Erythroblast (primary cell): ENCODE data around the gene CYSTM1.

Experiments
- GATA1 ChIP-seq: IDR thresholded peaks from 2 replicates; pipeline ENCODE4 v1.6.1; 2011; ENCODE audit warnings: low read depth, mild to moderate bottlenecking, control low read depth, low read length, moderate library complexity
- POLR2A ChIP-seq: IDR thresholded peaks from 2 replicates; pipeline ENCODE4 v1.6.1; 2011; ENCODE audit warnings: mild to moderate bottlenecking, low read length

DNA sequence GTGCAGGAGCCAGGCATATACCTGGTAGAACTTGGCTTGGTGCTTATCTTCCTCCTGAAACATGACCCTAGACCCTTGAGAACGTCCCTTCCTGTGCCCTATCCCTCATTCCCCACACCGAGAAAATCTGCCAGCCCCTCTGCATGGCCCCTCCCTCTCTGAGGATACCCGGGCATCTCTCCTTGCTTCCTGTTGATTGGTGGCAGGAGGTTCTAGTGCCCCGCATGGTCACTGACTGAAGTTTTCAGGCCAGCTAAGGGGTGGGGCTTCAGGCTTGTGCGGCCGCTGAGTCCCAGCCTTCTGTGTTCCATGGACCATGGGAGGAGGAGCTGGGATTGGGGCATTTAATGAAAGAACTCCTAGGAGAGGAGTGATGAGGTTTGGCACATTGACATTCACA, 26.5 kb upstream of the CYSTM1 start:
- no peak for TF ChIP-seq POLR2A
- no peak for TF ChIP-seq GATA1
